Stimulated activated CD8-positive, alpha-beta memory T cell treated with anti-CD3 and anti-CD28 coated beads, Interleukin-4, amount 100 ng/mL, for 1 hour (primary cell): ENCODE results near the gene RTL10.

Source experiments
- DNase-seq, 2 donors: peaks; one replicate each; pipeline ENCODE4 v3.0.0-alpha.2; 2020; ENCODE audit warnings: low read depth in 2 of 2, low spot score in 1 of 2

Gene RTL10

GRCh38 chr22:19811811-19812771, 42.6 kb downstream of the RTL10 start:
- DNase-seq, result no peak

- no peak for DNase-seq
Measured at GRCh38 chr22:19811211-19811621, 43.5 kb downstream of the RTL10 start.

- no peak for DNase-seq
Measured at GRCh38 chr22:19810381-19811201, 44.1 kb downstream of the RTL10 start.

- no peak for DNase-seq
Measured at GRCh38 chr22:19809741-19810140, 44.9 kb downstream of the RTL10 start.

GRCh38 chr22:19808873-19809478, 45.7 kb downstream of the RTL10 start:
- no peak for DNase-seq

GRCh38 chr22:19807914-19808872, 46.5 kb downstream of the RTL10 start:
- no peak for DNase-seq

- DNase-seq, result no peak
Measured at GRCh38 chr22:19807161-19807913, 47.3 kb downstream of the RTL10 start.

GRCh38 chr22:19806213-19807160, 48.2 kb downstream of the RTL10 start:
- no peak for DNase-seq

GRCh38 chr22:19805821-19806212, 48.9 kb downstream of the RTL10 start:
- no peak for DNase-seq
